ENCODE data around the gene RAB7A. TPM values are rescaled to one million over a fixed set of nuclear protein-coding genes. Genes with fewer than 3 reads are reported as not detected.

The RAB7A gene
- total RNA-seq, 1 experiment from 2014 or later, result 155 TPM

DNA sequence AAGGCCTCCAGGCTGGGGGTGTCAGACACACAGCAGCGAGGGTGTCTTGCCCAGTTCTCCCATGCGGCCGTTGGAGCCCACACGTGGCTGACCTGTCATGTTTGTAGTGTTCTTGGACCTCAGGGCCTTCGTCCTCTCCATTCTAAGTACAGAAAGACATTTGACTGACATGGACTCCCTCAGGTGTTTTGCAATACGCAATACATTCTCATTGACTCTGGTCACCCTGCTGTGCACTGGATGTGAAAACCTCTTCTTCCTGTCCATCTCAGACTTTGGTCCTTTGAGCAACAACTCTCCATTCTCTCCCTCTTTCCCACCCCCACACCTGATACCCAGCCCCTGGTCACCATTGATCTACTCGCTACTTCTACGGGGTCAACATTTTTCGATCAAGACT, 124.6 kb downstream of the RAB7A start:
- no peaks in the 10 kb centered on the region for H3K27me3 ChIP-seq (ENCODE audit: insufficient read depth, low read length)
- H3K9ac ChIP-seq (ENCODE audit: extremely low read depth, insufficient read length, low read length), result no peak overlapping the region
- no peaks in the 10 kb centered on the region for H3K79me2 ChIP-seq (ENCODE audit: insufficient read depth, low read length)
- no peak overlapping the region for H2AK5ac ChIP-seq (ENCODE audit: insufficient read length, low read length)
- no peak overlapping the region for H2BK12ac ChIP-seq (ENCODE audit: insufficient read length, low read depth, low read length)
- no peaks in the 10 kb centered on the region for H4K20me1 ChIP-seq (ENCODE audit: control insufficient read depth, insufficient read depth, insufficient read length)
- H2BK120ac ChIP-seq (ENCODE audit: low read depth, low read length, poor library complexity, severe bottlenecking), result no peak overlapping the region
- no peak overlapping the region for H4K91ac ChIP-seq (ENCODE audit: insufficient read length, low read depth, low read length)
- no peaks in the 10 kb centered on the region for H3K79me1 ChIP-seq (ENCODE audit: insufficient read depth, low read depth, low read length, poor library complexity, severe bottlenecking)
- Mint-ChIP-seq H3K4me1 (peaks cover 14 to 18% of the 10 kb centered on the region in 2 experiments), H3K9me3 (peaks cover 23 to 27% of the 10 kb centered on the region in 2 experiments), H3K36me3 (ENCODE audit: insufficient read depth in 1 of 3, low read depth in 3 of 3) (peaks cover 10 to 11% (median 10%) of the 10 kb centered on the region in 3 experiments; a peak in 6 of 7 replicates), H3K4me3 (no peak overlapping the region), H3K27ac (no peak overlapping the region; a peak in 1 of 7 replicates), H3K27me3 (ENCODE audit: low read depth) (no peaks in the 10 kb centered on the region)
- no peak overlapping the region; the same call in 1 of the 2 replicates for H2BK15ac ChIP-seq (ENCODE audit: low read depth, low read length)
- H2BK20ac ChIP-seq (ENCODE audit: low read depth, low read length, poor library complexity, severe bottlenecking), result no peak overlapping the region
- no peak overlapping the region for H4K5ac ChIP-seq (ENCODE audit: insufficient read length, low read depth, low read length)
- H3K23me2 ChIP-seq (ENCODE audit: insufficient read length, low read depth, low read length, poor library complexity, severe bottlenecking), result peaks cover 1% of the 10 kb centered on the region
- H3K4me1 ChIP-seq (ENCODE audit: insufficient read depth, low read length), result no peaks in the 10 kb centered on the region
- TF ChIP-seq, protein P1, sequence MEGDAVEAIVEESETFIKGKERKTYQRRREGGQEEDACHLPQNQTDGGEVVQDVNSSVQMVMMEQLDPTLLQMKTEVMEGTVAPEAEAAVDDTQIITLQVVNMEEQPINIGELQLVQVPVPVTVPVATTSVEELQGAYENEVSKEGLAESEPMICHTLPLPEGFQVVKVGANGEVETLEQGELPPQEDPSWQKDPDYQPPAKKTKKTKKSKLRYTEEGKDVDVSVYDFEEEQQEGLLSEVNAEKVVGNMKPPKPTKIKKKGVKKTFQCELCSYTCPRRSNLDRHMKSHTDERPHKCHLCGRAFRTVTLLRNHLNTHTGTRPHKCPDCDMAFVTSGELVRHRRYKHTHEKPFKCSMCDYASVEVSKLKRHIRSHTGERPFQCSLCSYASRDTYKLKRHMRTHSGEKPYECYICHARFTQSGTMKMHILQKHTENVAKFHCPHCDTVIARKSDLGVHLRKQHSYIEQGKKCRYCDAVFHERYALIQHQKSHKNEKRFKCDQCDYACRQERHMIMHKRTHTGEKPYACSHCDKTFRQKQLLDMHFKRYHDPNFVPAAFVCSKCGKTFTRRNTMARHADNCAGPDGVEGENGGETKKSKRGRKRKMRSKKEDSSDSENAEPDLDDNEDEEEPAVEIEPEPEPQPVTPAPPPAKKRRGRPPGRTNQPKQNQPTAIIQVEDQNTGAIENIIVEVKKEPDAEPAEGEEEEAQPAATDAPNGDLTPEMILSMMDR (conservative IDR thresholded peaks at IDR 0.05), result no peak
- H2BK5ac ChIP-seq (ENCODE audit: insufficient read length, low read length), result no peak overlapping the region
- H2AFZ ChIP-seq (ENCODE audit: low read length), result no peak overlapping the region
- no peak overlapping the region for H3K14ac ChIP-seq (ENCODE audit: insufficient read depth, low read length)
- no peak overlapping the region for H3K56ac ChIP-seq (ENCODE audit: insufficient read length, low read depth, low read length)
- H3K4me2 ChIP-seq (ENCODE audit: insufficient read depth, insufficient read length, low read length), result no peak overlapping the region
- no peak for DNase-seq
- H3T11ph ChIP-seq (ENCODE audit: low read length), result no peak overlapping the region
- no peak overlapping the region for H3K27ac ChIP-seq (ENCODE audit: insufficient read length, low read depth, low read length)
- peaks cover 11% of the 10 kb centered on the region for H3K9me3 ChIP-seq (ENCODE audit: control insufficient read depth, low read depth, low read length)
- no peak overlapping the region for H3K18ac ChIP-seq (ENCODE audit: insufficient read length, low read depth, low read length)
- no peak overlapping the region for H4K8ac ChIP-seq (replicated peaks; ENCODE audit: insufficient read length, low read depth, low read length)
- H3K4ac ChIP-seq (ENCODE audit: low read depth, low read length), result no peak overlapping the region
- WGBS (ENCODE audit: extremely low coverage, insufficient read length, low lambda C conversion rate), result no CpG with 5 or more reads among the region's 9 CpGs
- no peak overlapping the region for H3K23ac ChIP-seq (ENCODE audit: insufficient read length, low read depth, low read length)

Measured in H9 (cell line).